ENCODE measurements around the gene LEP. TPM values are rescaled to one million over a fixed set of nuclear protein-coding genes. Genes with fewer than 3 reads are reported as not detected.

LEP gene

Small RNA genes lying within 50 kb of the gene (small RNA-seq; reads per million reads assigned to genes)
- not detected for gene MIR129-1
